PC-3 (cell line): ENCODE measurements around the gene GALNT18. TPM values are rescaled to one million over a fixed set of nuclear protein-coding genes. Genes with fewer than 3 reads are reported as not detected.

Source experiments
- ATAC-seq: fragments of 200-7000 bp; cut with Tn5 transposase; 2 replicates; pipeline ENCODE4 v1.9.1; 2020; ENCODE audit warnings: mild to moderate bottlenecking, moderate library complexity
- BruUV-seq: library from RNA; stranded (reverse); fragments of 400-500 nt; replicated peaks from 2 replicates; lab custom pipeline; 2021; lab: Mats Ljungman, UMichigan
- CTCF ChIA-PET: fragments of 300-600 bp; sonication (Branson Sonifier 250); formaldehyde crosslinking; loops from one replicate; lab custom pipeline; 2022; ENCODE audit warnings: antibody characterized with exemption; lab: Charles Lee
- POLR2A ChIA-PET: fragments of 300-600 bp; sonication (Branson Sonifier 250); formaldehyde crosslinking; loops from one replicate; lab custom pipeline; 2022; ENCODE audit warnings: antibody characterized with exemption; ENCODE audit not compliant: unreplicated experiment; lab: Charles Lee
- DNase-seq: peaks from one replicate; pipeline ENCODE4 v3.0.0-alpha.2; 2015
- H2AFZ ChIP-seq: fragments of 300-600 bp; sonication (generic); 2 replicates; pipeline ENCODE4 v1.6.0; 2016; ENCODE audit warnings: antibody characterized with exemption, low read length
- H3F3A ChIP-seq: fragments of 300-600 bp; sonication (generic); one replicate; pipeline ENCODE4 v1.6.0; 2017; ENCODE audit warnings: antibody characterized with exemption, low read length, control low read depth, mild to moderate bottlenecking; ENCODE audit not compliant: unreplicated experiment
- H3K27ac ChIP-seq: fragments of 300-600 bp; sonication (generic); 2 replicates; pipeline ENCODE4 v1.5.1; 2016; ENCODE audit warnings: mild to moderate bottlenecking, low read length
- H3K27me3 ChIP-seq: fragments of 300-600 bp; sonication (generic); 2 replicates; pipeline ENCODE4 v1.6.1; 2016; ENCODE audit warnings: low read length, mixed read lengths
- H3K36me3 ChIP-seq: fragments of 300-600 bp; sonication (generic); 2 replicates; pipeline ENCODE4 v1.6.1; 2016; ENCODE audit warnings: low read depth, mixed run types, low read length, mixed read lengths
- H3K4me1 ChIP-seq: fragments of 300-600 bp; sonication (generic); 2 replicates; pipeline ENCODE4 v1.5.1; 2016; ENCODE audit warnings: low read length; ENCODE audit not compliant: insufficient read depth
- H3K4me2 ChIP-seq: fragments of 300-600 bp; sonication (generic); 2 replicates; pipeline ENCODE4 v1.6.0; 2016; ENCODE audit warnings: low read length
- H3K4me3 ChIP-seq: fragments of 300-600 bp; sonication (generic); 2 replicates; pipeline ENCODE4 v1.5.1; 2016; ENCODE audit warnings: mild to moderate bottlenecking, low read length, mixed read lengths
- H3K79me2 ChIP-seq: fragments of 300-600 bp; sonication (generic); 2 replicates; pipeline ENCODE4 v1.6.1; 2017; ENCODE audit warnings: low read length, mixed read lengths
- H3K9ac ChIP-seq: fragments of 300-600 bp; sonication (generic); 2 replicates; pipeline ENCODE4 v1.6.0; 2016; ENCODE audit warnings: mild to moderate bottlenecking, low read length
- H3K9me2 ChIP-seq: fragments of 300-600 bp; sonication (generic); replicated peaks from 2 replicates; pipeline ENCODE4 v1.6.1; 2016; ENCODE audit warnings: mixed run types, low read length, mixed read lengths
- H3K9me3 ChIP-seq: fragments of 300-600 bp; sonication (generic); 2 replicates; pipeline ENCODE4 v1.6.1; 2016; ENCODE audit warnings: low read length, mixed read lengths
- H4K20me1 ChIP-seq: fragments of 300-600 bp; sonication (generic); 2 replicates; pipeline ENCODE4 v1.6.1; 2016; ENCODE audit warnings: low read length, mixed read lengths
- CTCF ChIP-seq: fragments of 300-600 bp; sonication (generic); conservative IDR thresholded peaks from 2 replicates; pipeline ENCODE4 v1.5.1; 2017; ENCODE audit warnings: antibody characterized with exemption, low read depth, mild to moderate bottlenecking, low read length
- EZH2 ChIP-seq: fragments of 300-600 bp; sonication (generic); IDR thresholded peaks from one replicate; pipeline ENCODE4 v1.6.1; 2017; ENCODE audit warnings: antibody characterized with exemption, mild to moderate bottlenecking, low read length; ENCODE audit not compliant: unreplicated experiment
- EZH2phosphoT487 ChIP-seq: fragments of 300-600 bp; sonication (generic); IDR thresholded peaks from 2 replicates; pipeline ENCODE4 v1.6.1; 2018; ENCODE audit warnings: mild to moderate bottlenecking, antibody characterized with exemption, low read length, borderline replicate concordance
- intact Hi-C: fragments of 100-400 bp; cut with micrococcal nuclease; formaldehyde crosslinking; loops from 2 replicates; pipeline ENCODE4 v1.9.0; 2023
- total RNA-seq: library from RNA; depleted of rRNA; stranded (reverse); fragments of >200 nt; gene quantifications from 2 replicates; pipeline ENCODE4 v1.2.3, GENCODE V29; 2014

The GALNT18 gene
- total RNA-seq, 1 experiment from 2014 or later = 34.5 TPM

- CTCF ChIA-PET = no interaction called here
- no peak for DNase-seq
- Histone ChIP-seq H3K4me3 (no peak overlapping the region), H2AFZ (no peak overlapping the region), H4K20me1 (no peaks in the 10 kb centered on the region), H3K4me1 (no peaks in the 10 kb centered on the region), H3K9ac (no peak overlapping the region), H3K79me2 (no peaks in the 10 kb centered on the region), H3K27ac (no peak overlapping the region), H3K4me2 (no peak overlapping the region), H3F3A (no peaks in the 10 kb centered on the region), H3K27me3 (no peaks in the 10 kb centered on the region), H3K36me3 (no peaks in the 10 kb centered on the region), H3K9me3 (no peaks in the 10 kb centered on the region), H3K9me2 (no peaks in the 10 kb centered on the region)
- BruUV-seq = no TSS peak
- POLR2A ChIA-PET = no interaction called here
- no peak for ATAC-seq
- TF ChIP-seq CTCF = no peak
- TF ChIP-seq EZH2phosphoT487 = no peak
- no peak for TF ChIP-seq EZH2
- intact Hi-C loops = no loop called here
Observed at GRCh38 chr11:11251394-11251970, 370.3 kb downstream of the GALNT18 start.

GRCh38 chr11:11250470-11250869, 371.3 kb downstream of the GALNT18 start:
- H3K9ac ChIP-seq = no peak overlapping the region
- BruUV-seq = no TSS peak
- H3K9me3 ChIP-seq = no peaks in the 10 kb centered on the region
- H3K27ac ChIP-seq = no peak overlapping the region
- DNase-seq (no peak), ATAC-seq (no peak)
- CTCF ChIA-PET = interaction anchor here (0.6 kb wide), 1 partner anchor 525 kb away, joined by 3 read pairs; no protein-coding TSS in a partner anchor
- no peaks in the 10 kb centered on the region for H3K4me1 ChIP-seq
- H4K20me1 ChIP-seq = no peaks in the 10 kb centered on the region
- no peak overlapping the region for H3K4me2 ChIP-seq
- H3K9me2 ChIP-seq = no peaks in the 10 kb centered on the region
- no peaks in the 10 kb centered on the region for H3F3A ChIP-seq
- H3K4me3 ChIP-seq = no peak overlapping the region
- H2AFZ ChIP-seq = no peak overlapping the region
- POLR2A ChIA-PET = interaction anchor here (0.5 kb wide), 1 partner anchor 305 kb away, joined by 3 read pairs; no protein-coding TSS in a partner anchor
- H3K36me3 ChIP-seq = no peaks in the 10 kb centered on the region
- no peaks in the 10 kb centered on the region for H3K79me2 ChIP-seq
- no peaks in the 10 kb centered on the region for H3K27me3 ChIP-seq
- intact Hi-C loops = no loop called here
- TF ChIP-seq CTCF (no peak), EZH2phosphoT487 (no peak), EZH2 (no peak)

GRCh38 chr11:11247576-11247975, 374.2 kb downstream of the GALNT18 start:
- Histone ChIP-seq H3K36me3 (no peaks in the 10 kb centered on the region), H3K4me2 (no peak overlapping the region), H3K27me3 (no peaks in the 10 kb centered on the region), H2AFZ (no peak overlapping the region), H3K9me3 (no peaks in the 10 kb centered on the region), H3K27ac (no peak overlapping the region), H3K9me2 (no peaks in the 10 kb centered on the region), H3K79me2 (no peaks in the 10 kb centered on the region), H3K4me1 (no peaks in the 10 kb centered on the region), H3F3A (no peaks in the 10 kb centered on the region), H3K9ac (no peak overlapping the region), H3K4me3 (no peak overlapping the region), H4K20me1 (no peaks in the 10 kb centered on the region)
- no peak for ATAC-seq
- ChIA-PET POLR2A (no interaction called here), CTCF (no interaction called here)
- TF ChIP-seq CTCF (no peak), EZH2phosphoT487 (no peak), EZH2 (no peak)
- BruUV-seq = no TSS peak
- no peak for DNase-seq
- intact Hi-C loops = no loop called here
